BE2C (cell line): ENCODE measurements around the gene ENOX1.
A peak's percentile ranks its signal among the peaks of the same experiment; 100 is the strongest.

ENCODE experiments used
- DNase-seq: peaks from one replicate; pipeline ENCODE4 v3.0.0-alpha.2; 2020
- H3K27me3 ChIP-seq: fragments of 250-450 bp; sonication (Bioruptor Pico); 2 replicates; pipeline ENCODE4 v1.5.1; 2020; ENCODE audit warnings: mild to moderate bottlenecking
- H3K36me3 ChIP-seq: fragments of 250-450 bp; sonication (Bioruptor Pico); 2 replicates; pipeline ENCODE4 v1.5.1; 2020; ENCODE audit warnings: mild to moderate bottlenecking
- H3K4me1 ChIP-seq: fragments of 250-450 bp; sonication (Bioruptor Pico); 2 replicates; pipeline ENCODE4 v1.5.1; 2020
- H3K4me3 ChIP-seq: 2 replicates; pipeline ENCODE4 v1.5.1; 2011; ENCODE audit warnings: low read depth, low read length
- H3K9me3 ChIP-seq: fragments of 250-450 bp; sonication (Bioruptor Pico); 2 replicates; pipeline ENCODE4 v1.5.1; 2020
- TF ChIP-seq, protein P1 (sequence below): IDR thresholded peaks from 2 replicates; pipeline ENCODE4 v1.5.1; 2012; ENCODE audit warnings: mild to moderate bottlenecking, low read depth, low read length

ENOX1 gene

DNA sequence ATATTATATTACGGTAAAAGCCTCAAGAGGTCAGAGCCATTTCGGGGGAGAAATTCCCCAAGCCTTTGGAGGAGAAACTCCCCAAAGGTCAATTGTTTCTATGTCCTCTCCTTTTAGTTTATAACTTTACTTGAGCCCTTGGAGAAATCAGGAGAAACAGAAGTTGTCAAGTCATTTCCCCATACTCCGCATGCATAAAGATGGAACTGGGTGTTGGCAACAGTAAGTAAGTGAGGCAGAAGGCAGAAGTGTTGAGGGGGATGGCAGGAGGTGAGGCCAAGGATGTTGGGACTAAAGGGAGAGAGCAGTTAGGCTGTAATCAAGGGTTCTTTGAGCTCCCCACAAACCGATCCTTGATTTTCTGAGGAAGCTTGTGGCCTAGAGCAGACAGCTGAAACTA, 307.9 kb downstream of the ENOX1 start:
- H3K4me1 ChIP-seq: peaks cover 6% of the 10 kb centered on the region

DNA sequence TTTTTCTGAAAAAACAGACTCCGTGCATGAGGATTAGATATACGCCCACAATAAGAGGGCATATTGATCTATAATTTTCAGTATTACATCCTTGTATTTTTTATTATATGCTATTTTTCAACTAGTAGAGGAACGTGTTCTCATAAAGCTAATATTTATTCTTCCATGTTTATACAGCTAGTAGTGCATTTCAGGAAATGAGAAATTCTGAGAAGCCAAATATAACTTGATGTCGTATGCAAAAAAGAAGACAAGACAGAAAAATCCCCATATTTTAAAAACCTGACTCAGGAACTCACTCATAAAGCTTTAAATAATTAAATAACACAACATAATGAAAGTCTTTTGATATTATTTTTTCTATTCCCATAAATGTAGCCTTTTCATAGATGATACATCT, 308.6 kb downstream of the ENOX1 start:
- DNase-seq: no peak
- TF ChIP-seq, protein P1, sequence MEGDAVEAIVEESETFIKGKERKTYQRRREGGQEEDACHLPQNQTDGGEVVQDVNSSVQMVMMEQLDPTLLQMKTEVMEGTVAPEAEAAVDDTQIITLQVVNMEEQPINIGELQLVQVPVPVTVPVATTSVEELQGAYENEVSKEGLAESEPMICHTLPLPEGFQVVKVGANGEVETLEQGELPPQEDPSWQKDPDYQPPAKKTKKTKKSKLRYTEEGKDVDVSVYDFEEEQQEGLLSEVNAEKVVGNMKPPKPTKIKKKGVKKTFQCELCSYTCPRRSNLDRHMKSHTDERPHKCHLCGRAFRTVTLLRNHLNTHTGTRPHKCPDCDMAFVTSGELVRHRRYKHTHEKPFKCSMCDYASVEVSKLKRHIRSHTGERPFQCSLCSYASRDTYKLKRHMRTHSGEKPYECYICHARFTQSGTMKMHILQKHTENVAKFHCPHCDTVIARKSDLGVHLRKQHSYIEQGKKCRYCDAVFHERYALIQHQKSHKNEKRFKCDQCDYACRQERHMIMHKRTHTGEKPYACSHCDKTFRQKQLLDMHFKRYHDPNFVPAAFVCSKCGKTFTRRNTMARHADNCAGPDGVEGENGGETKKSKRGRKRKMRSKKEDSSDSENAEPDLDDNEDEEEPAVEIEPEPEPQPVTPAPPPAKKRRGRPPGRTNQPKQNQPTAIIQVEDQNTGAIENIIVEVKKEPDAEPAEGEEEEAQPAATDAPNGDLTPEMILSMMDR: no peak
- Histone ChIP-seq H3K27me3 (no peaks in the 10 kb centered on the region), H3K4me1 (peaks cover 10% of the 10 kb centered on the region), H3K36me3 (no peaks in the 10 kb centered on the region), H3K4me3 (no peak overlapping the region), H3K9me3 (no peaks in the 10 kb centered on the region)

More for the DNA sequence above, 307.9 kb downstream of the ENOX1 start:
- DNase-seq: no peak
- TF ChIP-seq, protein P1: no peak
- H3K4me3 ChIP-seq: no peak overlapping the region
- H3K36me3 ChIP-seq: no peaks in the 10 kb centered on the region
- no peaks in the 10 kb centered on the region for H3K9me3 ChIP-seq
- H3K27me3 ChIP-seq: no peaks in the 10 kb centered on the region

DNA sequence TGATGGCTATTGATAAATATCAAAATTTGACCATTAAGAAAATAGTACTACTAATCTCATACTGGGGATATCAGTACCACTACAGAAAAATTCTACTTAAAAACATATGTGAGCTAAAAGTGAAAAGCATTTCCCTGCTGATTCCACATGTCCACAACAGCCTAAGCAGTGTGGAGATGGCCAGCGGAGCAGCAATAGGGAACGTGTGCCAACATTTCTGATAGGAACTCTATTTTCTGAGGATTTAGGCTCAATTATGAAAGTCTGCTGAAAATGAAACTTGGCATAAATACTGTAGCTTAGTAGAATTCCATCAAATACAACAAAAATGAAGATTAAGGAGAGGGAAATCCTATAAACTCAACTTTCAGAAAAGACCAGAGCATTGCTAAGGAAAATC, 311.6 kb downstream of the ENOX1 start:
- no peak overlapping the region for H3K4me3 ChIP-seq
- H3K36me3 ChIP-seq: no peaks in the 10 kb centered on the region
- H3K9me3 ChIP-seq: no peaks in the 10 kb centered on the region
- DNase-seq: no peak
- TF ChIP-seq, protein P1: no peak
- no peaks in the 10 kb centered on the region for H3K27me3 ChIP-seq
- H3K4me1 ChIP-seq: peaks cover 22% of the 10 kb centered on the region

DNA sequence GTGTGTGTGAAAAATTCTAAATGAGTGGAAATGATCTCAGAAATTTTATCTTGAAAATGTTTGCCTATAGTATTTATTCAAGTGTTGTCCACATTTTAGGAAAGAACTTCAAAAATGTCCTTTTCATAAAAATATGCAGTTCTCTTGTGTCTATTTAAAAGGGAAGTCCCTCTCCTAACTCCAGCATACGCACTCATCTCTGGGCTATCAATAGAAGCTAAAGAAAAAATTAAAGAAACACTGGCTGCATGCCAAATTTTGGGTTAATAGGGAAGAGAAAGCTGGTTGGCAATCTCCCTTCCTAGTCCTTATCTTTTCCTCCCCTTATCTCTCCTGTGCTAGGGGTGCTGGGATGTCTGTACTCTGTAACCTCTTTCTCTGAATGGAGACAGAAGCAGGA, 313.3 kb downstream of the ENOX1 start:
- H3K36me3 ChIP-seq: no peaks in the 10 kb centered on the region
- no peaks in the 10 kb centered on the region for H3K9me3 ChIP-seq
- DNase-seq: peak; percentile 60
- TF ChIP-seq, protein P1: no peak
- no peaks in the 10 kb centered on the region for H3K27me3 ChIP-seq
- H3K4me1 ChIP-seq: peaks cover 22% of the 10 kb centered on the region
- H3K4me3 ChIP-seq: no peak overlapping the region

DNA sequence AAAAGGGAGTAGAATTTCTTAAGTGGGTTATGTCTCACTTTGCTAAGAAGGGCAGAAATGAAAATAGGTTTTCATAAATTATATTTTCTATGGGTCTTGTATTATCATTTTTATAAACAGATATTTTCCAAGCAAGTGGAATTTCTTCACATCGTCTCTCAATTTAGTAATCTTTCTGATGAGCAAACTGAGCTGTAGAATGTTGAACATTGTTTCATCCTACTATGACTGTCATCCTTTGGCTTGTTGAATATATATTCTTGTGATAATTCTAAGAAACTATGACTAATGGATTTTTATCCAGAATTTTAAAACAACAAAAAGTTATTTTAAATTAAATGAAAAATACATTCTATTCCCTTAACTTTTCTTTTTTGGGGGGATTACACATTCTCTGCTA, 313.8 kb downstream of the ENOX1 start:
- Histone ChIP-seq H3K4me3 (no peak overlapping the region), H3K9me3 (no peaks in the 10 kb centered on the region), H3K36me3 (no peaks in the 10 kb centered on the region), H3K4me1 (peaks cover 22% of the 10 kb centered on the region), H3K27me3 (no peaks in the 10 kb centered on the region)
- TF ChIP-seq, protein P1: no peak
- no peak for DNase-seq

DNA sequence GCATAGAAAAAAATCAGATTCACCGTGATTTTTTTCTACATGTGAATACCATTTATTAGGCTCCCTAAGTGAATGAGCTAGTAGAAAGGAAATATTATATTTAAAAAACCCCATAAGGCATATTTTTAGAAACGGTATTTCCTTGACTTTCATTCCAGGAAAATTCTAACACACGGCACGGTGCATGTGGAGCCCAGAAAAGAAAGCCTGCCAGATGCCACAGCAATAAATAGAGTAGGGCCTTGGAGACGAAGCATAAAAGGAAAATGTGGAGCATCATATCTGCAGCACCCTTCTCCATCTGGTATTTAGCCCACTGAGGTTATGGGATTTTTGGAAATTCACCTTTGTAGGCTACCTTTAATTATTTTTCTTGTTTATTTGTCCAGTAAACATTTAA, 314.4 kb downstream of the ENOX1 start:
- TF ChIP-seq, protein P1: no peak
- no peaks in the 10 kb centered on the region for H3K36me3 ChIP-seq
- no peak for DNase-seq
- H3K4me1 ChIP-seq: peaks cover 22% of the 10 kb centered on the region
- H3K9me3 ChIP-seq: no peaks in the 10 kb centered on the region
- no peak overlapping the region for H3K4me3 ChIP-seq
- H3K27me3 ChIP-seq: no peaks in the 10 kb centered on the region
